GM13976 (cell line): ENCODE data around the gene TMEM39B.
"Not testable (repeated sequence)": the region's sequence is repeated elsewhere in the genome, so short reads cannot be mapped to it uniquely, and the experiment has no call there.

Experiments used
- DNase-seq: peaks from one replicate; pipeline ENCODE4 v3.0.0; 2012; ENCODE audit warnings: low spot score
- CTCF ChIP-seq: IDR thresholded peaks from 2 replicates; pipeline ENCODE4 v1.5.1; 2012; ENCODE audit warnings: borderline replicate concordance, mild to moderate bottlenecking; ENCODE audit not compliant: insufficient read depth; ENCODE audit errors: extremely low read depth, missing control alignments, control extremely low read depth
- in situ Hi-C: fragments of 300-500 bp; cut with MboI; formaldehyde crosslinking; loops from one replicate; pipeline ENCODE4 v1.12.0; 2022; ENCODE audit warnings: low sequenced_read_pairs, mixed read lengths, inconsistent platforms; ENCODE audit not compliant: unreplicated experiment

Gene TMEM39B

GRCh38 chr1:32125313-32125712, 52.6 kb downstream of the TMEM39B start:
- no peak for DNase-seq
- no peak for TF ChIP-seq CTCF
- in situ Hi-C loops = no loop called here

- DNase-seq = no peak
- in situ Hi-C loops = no loop called here
- TF ChIP-seq CTCF = no peak
Measured at GRCh38 chr1:32126770-32127169, 54.0 kb downstream of the TMEM39B start.

GRCh38 chr1:32127409-32128198, 54.9 kb downstream of the TMEM39B start:
- in situ Hi-C loops = no loop called here
- no peak for TF ChIP-seq CTCF

GRCh38 chr1:32128479-32128878, 55.7 kb downstream of the TMEM39B start:
- in situ Hi-C loops = no loop called here
- no peak for TF ChIP-seq CTCF
- DNase-seq = no peak

More at GRCh38 chr1:32127409-32128198, 54.9 kb downstream of the TMEM39B start:
- DNase-seq = no peak

- TF ChIP-seq CTCF = no peak
- DNase-seq = no peak
- in situ Hi-C loops = no loop called here
Measured at GRCh38 chr1:32128964-32129363, 56.2 kb downstream of the TMEM39B start.

- in situ Hi-C loops, DNase-seq: not testable (repeated sequence)
Measured at GRCh38 chr1:32133950-32134280, 61.2 kb downstream of the TMEM39B start.

- DNase-seq = no peak
- in situ Hi-C loops = no loop called here
- no peak for TF ChIP-seq CTCF
Measured at GRCh38 chr1:32137111-32137510, 64.4 kb downstream of the TMEM39B start.
